Suprapubic skin (tissue), 3 donors: Measurements from ENCODE around the gene BTF3L4.

Source experiments
- POLR2A ChIP-seq, 2 donors: fragments of 450-650 bp; IDR thresholded peaks; one replicate each; pipeline ENCODE4 v1.6.1; 2017; ENCODE audit warnings: antibody characterized with exemption in 2 of 2, mild to moderate bottlenecking in 2 of 2, moderate library complexity in 2 of 2
- TF ChIP-seq, protein P1 (sequence below), 2 donors: fragments of 200-600 bp in 1 of 2; fragments of 450-650 bp in 1 of 2; sonication (generic) in 1 of 2; IDR thresholded peaks; one replicate each; pipeline ENCODE4 v1.5.1; 2016 to 2019; ENCODE audit warnings: antibody characterized with exemption in 2 of 2, mild to moderate bottlenecking in 1 of 2, moderate library complexity in 1 of 2

- TF ChIP-seq POLR2A (IDR thresholded peaks at IDR 0.05): no peak
- TF ChIP-seq, protein P1, sequence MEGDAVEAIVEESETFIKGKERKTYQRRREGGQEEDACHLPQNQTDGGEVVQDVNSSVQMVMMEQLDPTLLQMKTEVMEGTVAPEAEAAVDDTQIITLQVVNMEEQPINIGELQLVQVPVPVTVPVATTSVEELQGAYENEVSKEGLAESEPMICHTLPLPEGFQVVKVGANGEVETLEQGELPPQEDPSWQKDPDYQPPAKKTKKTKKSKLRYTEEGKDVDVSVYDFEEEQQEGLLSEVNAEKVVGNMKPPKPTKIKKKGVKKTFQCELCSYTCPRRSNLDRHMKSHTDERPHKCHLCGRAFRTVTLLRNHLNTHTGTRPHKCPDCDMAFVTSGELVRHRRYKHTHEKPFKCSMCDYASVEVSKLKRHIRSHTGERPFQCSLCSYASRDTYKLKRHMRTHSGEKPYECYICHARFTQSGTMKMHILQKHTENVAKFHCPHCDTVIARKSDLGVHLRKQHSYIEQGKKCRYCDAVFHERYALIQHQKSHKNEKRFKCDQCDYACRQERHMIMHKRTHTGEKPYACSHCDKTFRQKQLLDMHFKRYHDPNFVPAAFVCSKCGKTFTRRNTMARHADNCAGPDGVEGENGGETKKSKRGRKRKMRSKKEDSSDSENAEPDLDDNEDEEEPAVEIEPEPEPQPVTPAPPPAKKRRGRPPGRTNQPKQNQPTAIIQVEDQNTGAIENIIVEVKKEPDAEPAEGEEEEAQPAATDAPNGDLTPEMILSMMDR (IDR thresholded peaks at IDR 0.05): no peak
Observed at GRCh38 chr1:52022133-52022532, 34.0 kb upstream of the BTF3L4 start.
